MCF 10A (cell line): ENCODE measurements around the gene COL5A2. TPM values are rescaled to one million over a fixed set of nuclear protein-coding genes. Genes with fewer than 3 reads are reported as not detected.

ENCODE experiments used
- BruUV-seq: library from RNA; stranded (reverse); fragments of 400-500 nt; replicated peaks from 2 replicates; lab custom pipeline; 2021; lab: Mats Ljungman, UMichigan
- CTCF ChIA-PET: fragments of 300-600 bp; sonication (Branson Sonifier 250); formaldehyde crosslinking; extraction: SDS; loops from one replicate; lab custom pipeline; 2021; ENCODE audit warnings: antibody characterized with exemption, inconsistent platforms; lab: Yijun Ruan, JAX
- POLR2A ChIA-PET: fragments of 300-600, 350-650 bp; sonication (Branson Sonifier 250); formaldehyde crosslinking; extraction: SDS; loops from one replicate; lab custom pipeline; 2020; ENCODE audit warnings: antibody characterized with exemption, inconsistent platforms; lab: Yijun Ruan, JAX
- DNase-seq: peaks from one replicate; pipeline ENCODE4 v3.0.0-alpha.2; 2018; ENCODE audit not compliant: unreplicated experiment
- H3K27ac Mint-ChIP-seq: one replicate; pipeline ENCODE4 v1.8.0; 2022; ENCODE audit warnings: mild to moderate bottlenecking, low read depth, mixed read lengths; ENCODE audit not compliant: unreplicated experiment
- H3K27me3 Mint-ChIP-seq: one replicate; pipeline ENCODE4 v1.8.0; 2022; ENCODE audit warnings: mixed read lengths; ENCODE audit not compliant: insufficient read depth, unreplicated experiment
- H3K36me3 Mint-ChIP-seq: one replicate; pipeline ENCODE4 v1.8.0; 2022; ENCODE audit warnings: mild to moderate bottlenecking, moderate library complexity, mixed read lengths; ENCODE audit not compliant: insufficient read depth, unreplicated experiment
- H3K4me1 Mint-ChIP-seq: one replicate; pipeline ENCODE4 v1.8.0; 2022; ENCODE audit warnings: mixed read lengths; ENCODE audit not compliant: insufficient read depth, unreplicated experiment
- H3K4me3 Mint-ChIP-seq: one replicate; pipeline ENCODE4 v1.8.0; 2022; ENCODE audit warnings: mild to moderate bottlenecking, moderate library complexity, mixed read lengths; ENCODE audit not compliant: unreplicated experiment
- H3K9me3 Mint-ChIP-seq: one replicate; pipeline ENCODE4 v1.8.0; 2022; ENCODE audit warnings: mixed read lengths; ENCODE audit not compliant: unreplicated experiment
- CTCF ChIP-seq: fragments of 200-600 bp; IDR thresholded peaks from one replicate; pipeline ENCODE4 v1.8.0; 2022; ENCODE audit warnings: antibody characterized with exemption, mild to moderate bottlenecking; ENCODE audit not compliant: unreplicated experiment
- intact Hi-C: fragments of 100-400 bp; cut with micrococcal nuclease; formaldehyde crosslinking; loops from 2 replicates; pipeline ENCODE4 v1.14.1; 2022
- total RNA-seq: library from RNA; stranded (reverse); gene quantifications from 2 replicates; pipeline ENCODE4 v1.2.3, GENCODE V29; 2022

COL5A2 gene
- total RNA-seq, 1 experiment from 2014 or later: 7.4 TPM

GRCh38 chr2:189022492-189022891 lies 157.1 kb downstream of the COL5A2 start:
- TF ChIP-seq CTCF: no peak
- Mint-ChIP-seq H3K4me1 (peaks cover 5% of the 10 kb centered on the region), H3K9me3 (no peaks in the 10 kb centered on the region), H3K27ac (no peak overlapping the region), H3K4me3 (no peak overlapping the region), H3K36me3 (no peaks in the 10 kb centered on the region), H3K27me3 (no peaks in the 10 kb centered on the region)
- ChIA-PET POLR2A (no interaction called here), CTCF (interaction anchor here (0.7 kb wide), 1 partner anchor 499 kb away, joined by 3 read pairs; no protein-coding TSS in a partner anchor)
- DNase-seq: no peak
- BruUV-seq: no TSS peak
- intact Hi-C loops: no loop called here

GRCh38 chr2:189022053-189022481 lies 157.5 kb downstream of the COL5A2 start:
- Mint-ChIP-seq H3K9me3 (no peaks in the 10 kb centered on the region), H3K36me3 (no peaks in the 10 kb centered on the region), H3K4me1 (peaks cover 5% of the 10 kb centered on the region), H3K27me3 (no peaks in the 10 kb centered on the region), H3K27ac (no peak overlapping the region), H3K4me3 (no peak overlapping the region)
- intact Hi-C loops: no loop called here
- no TSS peak for BruUV-seq
- no peak for DNase-seq
- CTCF ChIA-PET: interaction anchor here (0.7 kb wide), 1 partner anchor 499 kb away, joined by 3 read pairs; no protein-coding TSS in a partner anchor
- POLR2A ChIA-PET: no interaction called here
- TF ChIP-seq CTCF: no peak

DNA sequence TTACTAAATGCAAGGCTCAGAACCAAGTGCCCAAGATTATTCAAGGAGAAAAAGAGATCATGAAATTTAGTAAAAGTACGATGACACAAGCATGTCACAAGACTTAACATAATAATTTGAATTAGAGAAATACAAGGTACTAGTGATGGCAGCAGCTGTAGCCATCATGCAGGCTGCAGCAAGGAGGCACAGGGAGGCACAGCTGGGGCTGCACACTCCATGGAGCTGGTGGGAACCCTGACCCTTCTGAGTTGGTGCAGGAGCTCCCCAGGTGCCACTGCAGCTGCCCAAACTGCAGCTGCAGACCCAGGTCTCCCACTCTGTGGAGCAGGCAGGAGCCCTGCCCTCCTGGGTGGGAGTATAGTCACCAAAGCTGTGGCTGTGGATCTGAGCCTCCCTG lies 159.4 kb downstream of the COL5A2 start:
- H3K27me3 Mint-ChIP-seq: no peaks in the 10 kb centered on the region
- ChIA-PET CTCF (no interaction called here), POLR2A (no interaction called here)
- intact Hi-C loops: no loop called here
- no TSS peak for BruUV-seq
- H3K4me1 Mint-ChIP-seq: peaks cover 5% of the 10 kb centered on the region
- no peak for DNase-seq
- no peak overlapping the region for H3K4me3 Mint-ChIP-seq
- H3K27ac Mint-ChIP-seq: no peak overlapping the region
- H3K36me3 Mint-ChIP-seq: no peaks in the 10 kb centered on the region
- no peak for TF ChIP-seq CTCF
- no peaks in the 10 kb centered on the region for H3K9me3 Mint-ChIP-seq

DNA sequence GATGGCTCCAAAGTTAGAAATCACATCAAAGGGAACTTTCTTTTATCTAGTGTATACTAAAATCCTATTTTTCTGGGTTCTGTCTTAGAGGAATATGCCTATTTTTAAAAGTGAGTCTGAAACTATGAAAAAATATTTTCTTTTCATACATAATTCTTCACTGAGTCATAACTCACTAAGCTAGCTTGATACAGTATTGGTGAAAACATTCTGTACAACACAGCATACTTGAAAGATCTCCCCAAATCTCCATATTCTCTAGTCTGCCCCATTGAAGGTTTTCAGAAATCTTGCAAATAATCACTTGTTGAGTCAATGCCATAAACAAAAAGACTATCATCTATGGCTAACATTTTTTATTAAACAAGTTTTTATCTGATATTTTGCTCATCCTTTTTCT lies 160.9 kb downstream of the COL5A2 start:
- BruUV-seq: no TSS peak
- no peak overlapping the region for H3K27ac Mint-ChIP-seq
- H3K36me3 Mint-ChIP-seq: no peaks in the 10 kb centered on the region
- DNase-seq: no peak
- ChIA-PET POLR2A (no interaction called here), CTCF (no interaction called here)
- intact Hi-C loops: no loop called here
- no peak for TF ChIP-seq CTCF
- no peaks in the 10 kb centered on the region for H3K9me3 Mint-ChIP-seq
- peaks cover 5% of the 10 kb centered on the region for H3K4me1 Mint-ChIP-seq
- no peak overlapping the region for H3K4me3 Mint-ChIP-seq
- H3K27me3 Mint-ChIP-seq: no peaks in the 10 kb centered on the region
